NCI-H345 (cell line): ENCODE measurements around the gene ANAPC2.

ENCODE experiments used
- DNase-seq: peaks from one replicate; lab custom pipeline; 2025; lab: John Stamatoyannopoulos, UW

ANAPC2 gene

DNA sequence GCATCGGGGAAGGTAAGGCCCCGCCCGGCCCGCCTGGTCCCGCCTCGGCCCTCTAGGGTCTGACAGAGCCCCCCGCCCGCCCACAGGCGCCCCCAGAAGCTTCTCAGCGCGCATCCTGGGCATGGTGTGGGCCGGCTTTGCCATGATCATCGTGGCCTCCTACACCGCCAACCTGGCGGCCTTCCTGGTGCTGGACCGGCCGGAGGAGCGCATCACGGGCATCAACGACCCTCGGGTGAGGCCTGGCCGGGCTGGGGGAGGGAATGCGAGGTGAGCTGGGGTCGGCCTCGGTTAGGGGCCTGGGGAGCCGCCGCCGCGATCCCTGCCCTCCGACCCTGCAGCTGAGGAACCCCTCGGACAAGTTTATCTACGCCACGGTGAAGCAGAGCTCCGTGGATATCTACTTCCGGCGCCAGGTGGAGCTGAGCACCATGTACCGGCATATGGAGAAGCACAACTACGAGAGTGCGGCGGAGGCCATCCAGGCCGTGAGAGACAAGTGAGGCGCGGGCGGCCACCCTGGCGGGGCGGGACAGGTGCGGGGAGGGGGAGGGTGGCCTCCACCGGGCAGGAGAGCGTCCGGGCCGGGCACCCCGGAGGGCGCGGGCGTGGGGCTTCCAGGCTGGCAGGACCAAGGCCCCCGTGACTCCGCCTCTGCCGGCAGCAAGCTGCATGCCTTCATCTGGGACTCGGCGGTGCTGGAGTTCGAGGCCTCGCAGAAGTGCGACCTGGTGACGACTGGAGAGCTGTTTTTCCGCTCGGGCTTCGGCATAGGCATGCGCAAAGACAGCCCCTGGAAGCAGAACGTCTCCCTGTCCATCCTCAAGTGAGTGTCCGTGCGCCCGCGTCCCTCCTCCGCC, 25.6 kb downstream of the ANAPC2 start:
- DNase-seq: no peak

DNA sequence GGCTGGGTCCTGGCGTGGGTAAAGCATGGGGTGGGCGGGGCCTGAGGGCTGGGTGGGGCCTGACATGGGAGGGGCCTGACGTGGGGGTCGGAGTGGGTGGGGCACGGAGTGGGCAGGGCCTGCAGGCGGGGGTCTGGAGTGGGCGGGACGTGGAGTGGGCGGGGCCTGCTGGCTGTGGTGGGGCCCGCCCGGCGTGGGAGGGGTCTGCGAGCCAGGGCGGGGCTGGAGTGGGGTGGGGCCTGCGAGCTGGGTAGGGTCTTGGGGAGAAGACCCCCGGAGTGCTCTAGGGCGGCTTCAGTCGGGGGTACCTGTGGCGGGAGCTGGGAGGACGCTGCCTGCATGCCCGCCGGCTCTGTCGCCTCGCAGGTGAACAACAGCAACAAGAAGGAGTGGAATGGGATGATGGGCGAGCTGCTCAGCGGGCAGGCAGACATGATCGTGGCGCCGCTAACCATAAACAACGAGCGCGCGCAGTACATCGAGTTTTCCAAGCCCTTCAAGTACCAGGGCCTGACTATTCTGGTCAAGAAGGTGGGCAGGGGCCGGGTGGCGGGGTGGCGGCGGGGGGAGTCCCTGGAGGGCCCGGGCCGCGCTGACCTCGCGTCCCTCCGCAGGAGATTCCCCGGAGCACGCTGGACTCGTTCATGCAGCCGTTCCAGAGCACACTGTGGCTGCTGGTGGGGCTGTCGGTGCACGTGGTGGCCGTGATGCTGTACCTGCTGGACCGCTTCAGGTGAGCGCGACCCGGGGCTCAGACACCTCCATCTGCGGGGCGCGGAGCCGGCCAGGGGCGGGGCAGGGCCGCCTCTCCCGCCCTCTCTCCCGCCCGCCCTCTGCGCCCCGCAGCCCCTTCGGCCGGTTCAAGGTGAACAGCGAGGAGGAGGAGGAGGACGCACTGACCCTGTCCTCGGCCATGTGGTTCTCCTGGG, 26.5 kb downstream of the ANAPC2 start:
- no peak for DNase-seq

DNA sequence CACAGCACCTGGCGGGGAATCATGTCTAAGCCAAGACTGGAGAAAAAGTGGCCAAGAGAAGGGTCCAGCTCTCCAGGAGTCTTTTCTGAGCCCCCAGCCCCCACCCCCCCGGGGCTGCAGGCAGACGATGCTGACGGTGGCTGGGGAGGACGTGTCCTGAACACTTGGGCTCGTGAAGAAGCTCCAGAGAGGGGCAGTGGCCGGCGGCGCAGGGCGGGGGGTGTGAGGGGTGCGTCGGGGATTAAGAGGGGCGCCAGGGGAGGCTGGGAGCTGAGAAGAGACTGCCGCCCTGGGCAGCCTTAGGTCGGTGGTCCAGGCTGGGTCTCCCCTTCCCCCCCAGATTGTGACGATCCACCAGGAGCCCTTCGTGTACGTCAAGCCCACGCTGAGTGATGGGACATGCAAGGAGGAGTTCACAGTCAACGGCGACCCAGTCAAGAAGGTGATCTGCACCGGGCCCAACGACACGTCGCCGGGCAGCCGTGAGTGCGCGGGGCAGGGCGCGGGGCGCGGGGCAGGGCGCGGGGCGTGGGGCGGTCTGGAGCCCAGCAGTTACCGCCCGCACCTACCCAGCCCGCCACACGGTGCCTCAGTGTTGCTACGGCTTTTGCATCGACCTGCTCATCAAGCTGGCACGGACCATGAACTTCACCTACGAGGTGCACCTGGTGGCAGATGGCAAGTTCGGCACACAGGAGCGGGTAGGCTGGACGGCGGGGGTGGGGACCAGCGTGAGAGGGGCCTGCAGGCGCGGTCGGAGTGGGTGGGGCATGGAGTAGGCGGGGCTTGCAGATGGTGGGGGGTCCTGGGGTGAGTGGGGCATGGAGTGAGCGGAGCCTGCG, 27.4 kb downstream of the ANAPC2 start:
- peak; percentile 74 for DNase-seq

DNA sequence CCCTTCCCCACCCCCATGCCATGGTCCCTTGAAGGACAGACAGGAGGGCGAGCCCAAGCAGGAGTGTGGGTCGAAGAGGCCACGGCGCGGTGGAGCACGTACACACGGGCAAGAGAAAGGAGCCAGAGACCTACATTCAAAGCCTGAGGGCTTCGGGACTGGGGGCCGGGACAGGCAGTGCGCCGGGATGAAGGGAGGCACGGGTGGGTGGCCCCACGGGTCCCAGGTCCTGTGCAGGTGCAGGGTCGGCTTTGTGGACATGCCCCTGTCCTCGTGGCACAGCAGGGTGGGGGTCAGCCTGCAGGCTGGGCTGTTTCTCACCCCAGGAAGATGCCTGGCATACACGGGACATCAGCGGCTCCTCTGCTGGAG, 28.3 kb downstream of the ANAPC2 start:
- no peak for DNase-seq

DNA sequence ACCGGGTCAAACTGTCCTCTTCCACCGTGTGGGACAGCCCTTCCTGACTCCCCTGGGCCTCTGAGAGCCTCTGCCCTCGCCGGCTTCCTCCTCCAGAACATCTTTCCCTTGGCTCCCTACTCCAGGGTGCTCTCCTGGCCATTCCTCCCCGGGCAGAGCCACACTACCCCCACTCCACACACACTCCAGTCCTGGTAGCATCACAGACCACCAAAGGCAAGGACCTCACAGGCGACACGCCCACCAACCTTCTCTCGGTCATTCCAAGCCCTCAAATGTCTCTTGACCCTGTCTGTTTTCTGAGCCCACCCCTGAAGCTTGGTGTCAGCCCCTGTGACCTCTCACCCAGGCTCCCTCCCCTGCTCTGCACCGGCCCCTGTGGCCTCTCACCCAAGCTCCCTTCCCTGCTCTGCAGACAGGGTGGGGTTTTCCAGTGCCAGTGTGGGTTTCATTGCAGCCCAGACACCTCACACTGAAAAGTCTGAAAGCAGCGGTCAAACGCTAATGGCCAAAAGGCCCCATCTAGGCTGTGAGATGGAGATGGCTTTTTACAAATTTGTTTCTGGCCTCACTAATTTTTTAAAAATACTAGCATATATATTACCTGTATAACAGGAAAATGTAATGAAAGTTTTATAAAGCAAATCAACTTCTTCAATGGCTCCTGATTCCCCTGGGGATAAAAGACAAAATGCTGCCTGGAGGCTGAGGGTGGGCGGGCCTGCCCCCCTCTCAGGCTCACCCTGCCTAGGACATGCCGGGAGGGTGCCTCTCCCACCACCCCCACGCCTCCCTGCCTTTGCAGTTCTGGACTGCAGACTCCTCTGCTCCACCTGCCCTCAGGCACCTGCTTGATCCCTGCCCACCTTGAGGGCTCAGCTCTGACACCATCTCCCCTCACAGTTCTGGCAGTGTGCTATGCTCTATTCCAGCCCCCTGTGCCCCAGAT, 29.0 kb downstream of the ANAPC2 start:
- no peak for DNase-seq

DNA sequence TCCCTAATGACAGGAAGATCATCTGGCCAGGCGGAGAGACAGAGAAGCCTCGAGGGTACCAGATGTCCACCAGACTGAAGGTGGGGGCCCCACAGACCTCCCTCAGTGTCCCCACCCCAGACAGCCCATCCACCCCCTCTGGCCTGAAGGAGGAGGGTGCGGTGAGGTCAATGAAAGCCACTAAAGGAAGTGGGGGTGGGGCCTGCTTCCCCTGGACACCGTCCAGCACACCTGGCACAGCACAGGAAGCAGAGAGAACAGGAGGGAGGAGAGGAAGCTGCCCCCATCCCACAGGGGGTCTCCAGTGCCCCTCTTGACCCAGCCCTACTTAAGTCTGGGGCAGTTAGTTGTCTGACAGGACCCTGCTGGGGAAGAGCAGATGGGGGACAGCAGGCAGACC, 29.7 kb downstream of the ANAPC2 start:
- no peak for DNase-seq

DNA sequence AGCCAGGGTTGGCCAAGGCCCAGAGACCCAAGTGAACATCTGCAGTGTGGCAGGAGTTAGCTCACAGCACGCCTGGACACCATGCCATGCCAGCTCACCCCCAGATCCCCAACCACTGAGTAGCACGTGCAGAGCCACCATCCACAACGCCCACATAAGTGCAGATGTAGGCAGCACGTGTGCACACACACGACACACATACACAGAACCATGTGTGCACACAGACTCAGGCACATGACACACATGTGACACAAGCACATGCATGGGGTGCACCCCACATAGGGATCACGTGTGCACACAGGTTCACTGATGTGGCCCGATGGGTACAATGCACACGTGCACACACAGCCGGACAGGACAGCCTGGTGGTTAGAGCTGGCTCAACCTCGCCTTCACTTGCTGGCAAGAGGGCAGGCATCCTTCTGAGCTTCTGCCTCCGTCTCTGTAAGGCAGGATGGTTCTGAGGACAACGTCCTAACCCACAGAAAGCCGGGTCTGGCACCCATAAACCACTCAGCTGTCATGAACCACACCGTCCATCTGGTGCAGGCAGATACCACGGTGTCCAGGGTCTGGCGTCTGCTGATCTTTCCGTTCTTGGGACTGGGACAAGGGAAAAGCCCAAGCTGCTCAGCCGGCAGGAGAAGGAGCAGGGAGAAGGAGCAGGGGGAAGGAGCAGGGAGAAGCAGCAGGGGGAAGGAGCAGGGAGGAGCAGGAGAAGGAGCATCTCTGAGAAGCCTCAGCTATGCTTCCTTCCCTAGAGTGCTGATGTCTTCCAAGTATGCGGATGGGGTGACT, 30.5 kb downstream of the ANAPC2 start:
- DNase-seq: no peak

DNA sequence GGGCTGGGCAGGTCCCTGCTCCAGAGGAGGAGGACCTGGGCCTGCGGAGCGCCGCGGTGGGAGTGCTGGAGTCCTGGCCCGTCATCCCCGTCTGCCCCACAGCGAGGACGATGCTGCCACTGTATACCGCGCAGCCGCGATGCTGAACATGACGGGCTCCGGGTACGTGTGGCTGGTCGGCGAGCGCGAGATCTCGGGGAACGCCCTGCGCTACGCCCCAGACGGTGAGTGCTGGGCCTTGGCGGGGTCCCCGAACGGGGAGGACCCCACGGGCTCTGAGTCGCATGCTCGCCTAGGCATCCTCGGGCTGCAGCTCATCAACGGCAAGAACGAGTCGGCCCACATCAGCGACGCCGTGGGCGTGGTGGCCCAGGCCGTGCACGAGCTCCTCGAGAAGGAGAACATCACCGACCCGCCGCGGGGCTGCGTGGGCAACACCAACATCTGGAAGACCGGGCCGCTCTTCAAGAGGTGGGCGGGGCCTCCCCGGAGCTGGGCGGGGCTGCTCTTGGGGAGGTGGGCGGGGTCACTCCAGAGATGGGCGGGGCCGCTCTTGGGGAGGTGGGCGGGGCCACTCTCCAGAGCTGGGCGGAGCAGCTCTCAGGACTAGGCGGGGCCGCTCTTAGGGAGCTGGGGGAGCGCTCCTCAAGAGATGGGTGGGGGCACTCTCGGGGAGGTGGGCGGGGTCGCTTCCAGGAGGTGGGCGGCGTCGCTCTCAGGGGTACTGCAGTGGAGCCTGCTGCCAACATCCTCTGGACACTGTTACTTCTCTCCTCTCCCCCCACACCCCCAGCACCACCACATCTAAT, 31.6 kb downstream of the ANAPC2 start:
- DNase-seq: no peak

DNA sequence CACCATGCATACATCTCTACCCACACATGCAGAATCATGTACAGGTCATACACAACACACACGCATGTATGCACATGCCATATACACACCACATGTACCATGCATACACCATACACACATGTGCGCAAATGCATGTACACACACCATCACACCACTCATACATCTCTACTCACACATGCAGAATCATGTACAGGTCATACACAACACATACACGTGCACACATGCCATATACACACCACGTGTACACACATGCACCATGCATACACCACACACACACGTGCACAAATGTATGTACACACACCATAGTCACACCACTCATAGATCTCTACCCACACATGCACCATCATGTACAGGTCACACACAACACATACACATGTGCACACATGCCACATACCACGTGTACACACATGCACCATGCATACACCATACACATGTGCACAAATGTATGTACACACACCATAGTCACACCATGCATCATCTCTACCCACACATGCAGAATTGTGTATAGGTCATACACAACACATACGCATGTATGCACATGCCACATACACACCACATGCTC, 35.4 kb downstream of the ANAPC2 start:
- no peak for DNase-seq

DNA sequence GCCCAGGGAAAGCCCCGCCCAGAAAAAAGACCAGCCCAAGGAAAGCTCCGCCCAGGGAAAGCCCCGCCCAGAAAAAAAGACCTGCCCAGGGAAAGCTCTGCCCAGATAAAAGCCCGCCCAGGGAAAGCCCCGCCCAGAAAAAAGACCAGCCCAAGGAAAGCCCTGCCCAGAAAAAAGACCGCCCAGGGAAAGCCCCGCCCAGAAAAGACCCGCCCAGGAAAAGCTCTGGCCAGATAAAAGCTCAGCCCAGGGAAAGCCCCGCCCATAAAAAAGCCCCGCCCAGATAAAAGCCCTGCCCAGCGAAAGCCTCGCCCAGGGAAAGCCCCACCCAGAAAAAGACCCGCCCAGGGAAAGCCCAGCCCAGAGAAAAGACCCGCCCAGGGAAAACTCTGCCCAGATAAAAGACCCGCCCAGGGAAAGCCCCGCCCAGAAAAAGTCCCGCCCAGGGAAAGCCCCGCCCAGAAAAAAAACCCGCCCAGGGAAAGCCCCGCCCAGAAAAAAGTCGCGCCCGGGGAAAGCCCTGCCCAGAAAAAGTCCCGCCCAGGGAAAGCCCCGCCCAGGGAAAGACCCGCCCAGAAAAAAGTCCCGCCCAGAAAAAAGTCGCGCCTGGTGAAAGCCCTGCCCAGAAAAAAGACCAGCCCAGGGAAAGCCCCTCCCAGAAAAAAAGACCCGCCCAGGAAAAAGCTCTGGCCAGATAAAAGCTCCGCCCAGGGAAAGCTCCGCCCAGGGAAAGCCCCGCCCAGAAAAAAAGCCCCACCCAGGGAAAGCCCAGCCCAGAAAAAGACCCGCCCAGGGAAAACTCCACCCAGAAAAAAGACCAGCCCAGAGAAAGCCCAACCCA, 37.5 kb downstream of the ANAPC2 start:
- DNase-seq: peak; percentile 75

DNA sequence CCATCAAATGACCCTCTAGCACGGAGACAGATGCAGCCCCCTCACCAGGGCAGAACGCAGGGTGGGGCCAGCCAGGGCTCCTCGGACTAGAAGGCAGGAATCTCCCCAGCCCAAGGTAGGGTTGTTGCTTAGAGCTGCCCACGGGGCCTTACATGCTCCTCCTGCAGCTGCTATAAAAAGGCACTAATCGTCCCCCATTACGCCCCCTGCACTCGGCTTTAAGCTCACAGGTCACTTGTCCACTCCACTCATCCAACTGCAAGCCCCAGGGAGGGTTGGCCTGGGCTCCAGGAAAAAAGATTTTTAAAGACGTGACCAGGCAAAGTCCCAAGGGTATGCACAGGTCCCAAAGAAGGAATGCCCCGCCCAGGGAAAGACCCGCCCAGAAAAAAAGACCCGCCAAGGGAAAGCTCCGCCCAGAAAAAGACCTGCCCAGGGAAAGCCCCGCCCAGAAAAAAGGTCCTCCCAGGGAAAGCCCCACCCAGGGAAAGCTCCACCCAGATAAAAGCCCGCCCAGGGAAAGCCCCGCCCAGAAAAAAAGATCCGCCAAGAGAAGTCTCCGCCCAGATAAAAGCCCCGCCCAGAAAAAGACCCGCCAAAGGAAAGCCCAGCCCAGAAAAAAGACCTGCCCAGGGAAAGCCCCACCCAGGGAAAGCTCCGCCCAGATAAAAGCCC, 38.3 kb downstream of the ANAPC2 start:
- no peak for DNase-seq

DNA sequence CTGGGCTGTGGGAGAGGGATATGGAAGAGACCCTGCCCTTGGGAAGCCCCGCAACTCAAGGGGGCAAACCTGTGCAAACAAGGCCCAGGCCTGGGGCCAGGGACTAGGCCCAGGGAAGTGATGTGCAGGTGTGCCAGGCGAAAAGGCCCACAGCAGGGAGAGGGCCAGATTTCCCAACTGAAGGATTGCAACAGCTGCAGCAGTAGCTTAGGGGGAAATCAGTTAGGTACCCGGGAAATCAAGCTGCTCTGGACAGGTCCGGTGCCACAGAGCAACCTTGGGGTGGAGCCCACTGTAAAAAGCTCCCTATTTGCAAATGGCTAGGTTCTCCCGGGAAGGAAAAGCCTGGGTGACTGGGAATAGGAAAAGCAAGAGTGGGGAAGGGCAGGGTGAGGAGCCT, 39.0 kb downstream of the ANAPC2 start:
- no peak for DNase-seq

DNA sequence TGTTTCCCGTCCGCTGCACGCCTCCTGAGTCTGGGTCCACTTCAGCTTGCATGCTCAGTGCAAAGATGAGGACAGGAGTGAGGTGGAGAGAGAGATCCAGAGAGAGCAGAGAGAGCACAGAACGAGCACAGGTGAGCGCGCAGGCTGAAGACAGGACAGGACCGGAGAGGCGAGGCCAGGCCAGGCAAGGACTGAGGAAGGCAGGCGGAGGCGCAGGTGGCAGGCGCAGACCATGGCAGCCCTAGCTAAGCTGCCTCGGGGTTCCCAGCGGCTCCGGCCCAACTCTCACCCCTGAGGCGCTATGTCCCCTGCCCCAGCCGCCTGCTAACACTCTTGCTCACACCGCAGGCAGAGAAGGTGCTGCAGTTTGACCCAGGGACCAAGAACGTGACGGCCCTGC, 39.7 kb downstream of the ANAPC2 start:
- DNase-seq: peak; percentile 18

DNA sequence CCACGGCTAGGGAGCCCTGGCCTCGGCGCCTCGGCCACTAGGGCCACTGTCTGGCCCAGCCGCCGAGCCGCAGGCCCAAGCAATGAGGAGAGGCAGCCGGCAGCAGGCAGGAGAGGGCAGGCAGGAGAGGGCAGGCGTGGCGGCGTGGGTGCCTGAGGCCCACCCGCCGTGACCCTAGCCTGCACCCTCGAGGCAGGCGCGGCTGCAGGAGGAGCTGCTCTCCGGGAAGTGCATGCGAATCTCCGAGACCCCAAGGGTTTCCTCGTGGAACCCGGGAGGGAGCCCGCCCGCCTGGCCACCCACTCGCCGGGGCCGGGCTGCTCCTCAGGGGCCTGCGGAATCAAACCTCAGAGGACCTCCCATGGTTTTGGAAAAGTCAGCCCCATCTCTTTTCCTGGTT, 40.1 kb downstream of the ANAPC2 start:
- DNase-seq: no peak

DNA sequence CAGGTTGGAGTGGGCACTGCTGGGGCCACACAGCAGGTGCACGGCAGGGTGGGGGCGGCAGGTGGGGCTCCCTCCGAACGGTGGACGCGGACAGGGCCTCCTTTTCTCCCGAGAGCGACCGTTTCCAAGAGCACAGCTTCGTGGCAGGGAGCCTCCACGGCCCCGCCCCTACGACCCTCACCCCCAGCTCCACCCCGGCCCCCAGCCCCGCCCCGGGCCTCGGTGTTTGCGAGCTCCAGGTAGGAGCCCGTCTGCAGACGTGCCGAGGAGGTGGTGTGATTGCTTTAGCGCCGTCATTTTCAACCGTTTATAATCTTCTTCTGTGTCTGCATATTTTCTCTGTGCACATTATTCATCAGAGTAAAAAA, 40.6 kb downstream of the ANAPC2 start:
- DNase-seq: no peak

DNA sequence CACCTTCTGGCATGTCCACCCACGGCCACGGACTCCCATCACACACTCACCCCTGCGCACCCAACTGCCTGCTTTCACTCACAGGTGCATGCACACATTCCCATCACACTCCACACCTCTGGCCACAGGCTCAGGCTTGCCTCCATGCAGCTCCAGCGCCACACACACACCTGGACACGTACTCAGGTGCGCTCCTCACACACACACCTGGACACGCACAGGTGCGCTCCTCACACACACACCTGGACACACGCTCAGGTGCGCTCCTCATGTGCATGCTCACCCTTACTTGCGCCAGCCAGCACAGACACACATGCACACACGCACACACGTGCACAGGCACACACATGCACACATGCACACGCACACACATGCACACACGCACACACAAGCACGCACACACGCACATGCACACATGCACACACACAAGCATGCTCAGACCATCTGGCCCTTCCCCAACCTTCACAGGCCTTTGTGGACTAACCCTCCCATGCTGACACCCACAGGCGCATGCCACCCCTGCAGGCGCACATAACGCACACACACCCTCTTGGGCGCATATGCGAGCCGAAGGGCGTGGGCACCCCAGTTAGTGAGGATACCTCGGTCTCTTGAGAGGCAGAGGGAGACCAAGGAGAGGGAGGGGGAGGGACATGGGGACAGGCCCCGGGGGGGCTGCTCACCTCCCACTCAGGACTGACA, 41.1 kb downstream of the ANAPC2 start:
- no peak for DNase-seq

DNA sequence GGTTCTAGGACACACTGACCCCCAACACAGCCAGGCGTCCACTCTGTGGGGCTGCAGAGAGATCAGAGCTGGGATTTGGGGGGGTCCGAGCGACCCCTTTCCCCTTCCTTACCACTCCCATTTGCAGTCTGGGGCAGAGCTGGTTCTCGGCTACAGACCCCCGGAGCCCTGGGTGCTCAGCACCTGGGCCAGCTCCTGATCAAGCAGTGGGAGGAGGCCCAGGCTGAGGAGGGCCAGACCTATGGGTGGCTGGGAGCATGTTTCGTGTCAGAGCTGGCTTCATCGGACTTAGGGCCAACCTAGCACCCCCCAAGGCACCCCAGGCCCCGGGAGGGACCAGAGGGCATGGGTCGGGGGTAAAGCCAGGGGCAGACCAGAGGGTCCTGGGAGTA, 41.8 kb downstream of the ANAPC2 start:
- no peak for DNase-seq
